Measurements from ENCODE around the gene GNS.
A peak's percentile ranks its signal among the peaks of the same experiment; 100 is the strongest.

The GNS gene

GRCh38 chr12:64735442-64735841 lies 23.8 kb downstream of the GNS start:
- DNase-seq (ENCODE audit: low read depth): no peak

GRCh38 chr12:64733857-64734256 lies 25.3 kb downstream of the GNS start:
- no peak for DNase-seq (ENCODE audit: low read depth)

- no peak for DNase-seq (ENCODE audit: low read depth)
Observed at GRCh38 chr12:64731683-64732082, 27.5 kb downstream of the GNS start.

GRCh38 chr12:64730588-64730969 lies 28.6 kb downstream of the GNS start:
- no peak for DNase-seq (ENCODE audit: low read depth)

GRCh38 chr12:64729909-64730587 lies 29.2 kb downstream of the GNS start:
- no peak for DNase-seq (ENCODE audit: low read depth)

- no peak for DNase-seq (ENCODE audit: low read depth)
Observed at GRCh38 chr12:64724201-64724745, 34.9 kb downstream of the GNS start.

GRCh38 chr12:64723630-64724029 lies 35.6 kb downstream of the GNS start:
- no peak for DNase-seq (ENCODE audit: low read depth)

GRCh38 chr12:64722835-64723234 lies 36.4 kb downstream of the GNS start:
- DNase-seq (ENCODE audit: low read depth): no peak

- DNase-seq (ENCODE audit: low read depth): no peak
Observed at GRCh38 chr12:64720884-64721283, 38.3 kb downstream of the GNS start.

GRCh38 chr12:64718649-64719048 lies 40.6 kb downstream of the GNS start:
- no peak for DNase-seq (ENCODE audit: low read depth)

- no peak for DNase-seq (ENCODE audit: low read depth)
Observed at GRCh38 chr12:64716839-64717455, 42.3 kb downstream of the GNS start.

GRCh38 chr12:64716371-64716770 lies 42.8 kb downstream of the GNS start:
- DNase-seq (ENCODE audit: low read depth): no peak

GRCh38 chr12:64714551-64714968 lies 44.6 kb downstream of the GNS start:
- peak; percentile 10 for DNase-seq (ENCODE audit: low read depth)

GRCh38 chr12:64713376-64713775 lies 45.8 kb downstream of the GNS start:
- no peak for DNase-seq (ENCODE audit: low read depth)

GRCh38 chr12:64709429-64709828 lies 49.8 kb downstream of the GNS start:
- no peak for DNase-seq (ENCODE audit: low read depth)

- DNase-seq (ENCODE audit: low read depth): no peak
Observed at GRCh38 chr12:64707926-64708325, 51.3 kb downstream of the GNS start.

GRCh38 chr12:64707362-64707761 lies 51.8 kb downstream of the GNS start:
- DNase-seq (ENCODE audit: low read depth): no peak

GRCh38 chr12:64706857-64707256 lies 52.3 kb downstream of the GNS start:
- no peak for DNase-seq (ENCODE audit: low read depth)

GRCh38 chr12:64706306-64706705 lies 52.9 kb downstream of the GNS start:
- DNase-seq (ENCODE audit: low read depth): no peak

- DNase-seq (ENCODE audit: low read depth): no peak
Observed at GRCh38 chr12:64701283-64701682, 57.9 kb downstream of the GNS start.

GRCh38 chr12:64700532-64700931 lies 58.7 kb downstream of the GNS start:
- no peak for DNase-seq (ENCODE audit: low read depth)

- no peak for DNase-seq (ENCODE audit: low read depth)
Observed at GRCh38 chr12:64699504-64700115, 59.6 kb downstream of the GNS start.

- no peak for DNase-seq (ENCODE audit: low read depth)
Observed at GRCh38 chr12:64696080-64696741, 63.0 kb downstream of the GNS start.
